ENCODE results near the gene POLQ.
"Not testable (repeated sequence)": the region's sequence is repeated elsewhere in the genome, so short reads cannot be mapped to it uniquely, and the experiment has no call there.

POLQ gene

GRCh38 chr3:121482660-121483059 is 63.1 kb downstream of the POLQ start:
- Mint-ChIP-seq H3K4me3 (no peak overlapping the region), H3K4me1 (ENCODE audit: low read depth) (no peaks in the 10 kb centered on the region)

GRCh38 chr3:121481106-121481880 is 64.5 kb downstream of the POLQ start:
- Mint-ChIP-seq H3K27ac (no peak overlapping the region), H3K36me3 (ENCODE audit: low read depth) (peaks cover 53% of the 10 kb centered on the region), H3K4me3 (no peak overlapping the region), H3K9me3 (no peaks in the 10 kb centered on the region), H3K4me1 (ENCODE audit: low read depth) (no peaks in the 10 kb centered on the region), H3K27me3 (no peaks in the 10 kb centered on the region)

More at GRCh38 chr3:121482660-121483059, 63.1 kb downstream of the POLQ start:
- peaks cover 49% of the 10 kb centered on the region for H3K36me3 Mint-ChIP-seq (ENCODE audit: low read depth)
- no peaks in the 10 kb centered on the region for H3K27me3 Mint-ChIP-seq
- no peaks in the 10 kb centered on the region for H3K9me3 Mint-ChIP-seq
- no peak overlapping the region for H3K27ac Mint-ChIP-seq

- no peak overlapping the region for H3K27ac Mint-ChIP-seq
- peaks cover 4% of the 10 kb centered on the region for H3K4me1 Mint-ChIP-seq (ENCODE audit: low read depth)
- peaks cover 77% of the 10 kb centered on the region for H3K36me3 Mint-ChIP-seq (ENCODE audit: low read depth)
- no peaks in the 10 kb centered on the region for H3K9me3 Mint-ChIP-seq
- no peak overlapping the region for H3K4me3 Mint-ChIP-seq
- no peaks in the 10 kb centered on the region for H3K27me3 Mint-ChIP-seq
Measured at GRCh38 chr3:121477589-121477988, 68.2 kb downstream of the POLQ start.

GRCh38 chr3:121473001-121473400 is 72.8 kb downstream of the POLQ start:
- no peaks in the 10 kb centered on the region for H3K9me3 Mint-ChIP-seq
- H3K36me3 Mint-ChIP-seq (ENCODE audit: low read depth) = peaks cover 78% of the 10 kb centered on the region
- no peak overlapping the region for H3K4me3 Mint-ChIP-seq
- peak overlapping the region; percentile 59 for H3K27ac Mint-ChIP-seq
- H3K27me3 Mint-ChIP-seq = no peaks in the 10 kb centered on the region
- H3K4me1 Mint-ChIP-seq (ENCODE audit: low read depth) = peaks cover 4% of the 10 kb centered on the region

DNA sequence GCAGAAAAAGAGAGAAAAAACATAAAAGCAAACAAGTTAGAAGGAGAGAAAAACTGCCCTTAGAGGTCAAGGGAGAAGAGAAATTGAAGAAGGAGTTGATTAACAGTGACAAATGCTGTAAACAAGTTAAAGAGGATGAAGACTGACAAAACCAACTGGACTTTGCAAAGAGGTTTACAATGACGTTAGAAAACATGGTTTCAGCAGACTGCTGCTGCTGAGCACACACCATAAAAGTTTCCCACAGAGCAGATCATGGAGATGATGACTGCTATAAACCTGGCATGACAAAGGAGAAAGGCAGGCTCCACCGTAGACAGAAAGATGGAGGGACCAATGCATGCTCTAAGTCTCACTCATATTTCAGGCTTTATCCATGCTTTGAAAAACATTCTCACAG is 78.7 kb downstream of the POLQ start:
- H3K9me3 Mint-ChIP-seq = no peaks in the 10 kb centered on the region
- H3K4me1 Mint-ChIP-seq (ENCODE audit: low read depth) = no peaks in the 10 kb centered on the region
- H3K27me3 Mint-ChIP-seq = no peaks in the 10 kb centered on the region
- no peak overlapping the region for H3K4me3 Mint-ChIP-seq
- no peak overlapping the region for H3K27ac Mint-ChIP-seq
- peaks cover 69% of the 10 kb centered on the region for H3K36me3 Mint-ChIP-seq (ENCODE audit: low read depth)

DNA sequence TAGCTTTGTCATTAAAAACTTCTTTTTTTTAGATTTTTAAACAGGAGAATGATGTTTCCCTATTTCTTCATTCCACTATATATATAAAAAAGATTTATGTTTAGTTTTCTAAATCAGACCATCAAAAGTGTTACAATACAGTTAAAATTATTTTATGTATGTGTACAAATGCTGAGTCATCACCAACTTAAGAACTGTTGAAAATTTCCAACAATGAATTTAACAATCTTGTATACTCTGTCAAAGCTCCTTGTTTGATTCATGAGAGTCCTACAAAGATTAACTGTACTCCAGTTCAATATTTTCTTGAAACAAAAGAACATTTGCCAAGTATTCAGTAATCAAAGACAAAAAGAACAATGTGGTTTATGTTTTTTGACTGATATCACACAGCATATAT is 82.0 kb downstream of the POLQ start:
- H3K4me3 Mint-ChIP-seq = no peak overlapping the region
- H3K27ac Mint-ChIP-seq = no peak overlapping the region
- no peaks in the 10 kb centered on the region for H3K27me3 Mint-ChIP-seq
- peaks cover 74% of the 10 kb centered on the region for H3K36me3 Mint-ChIP-seq (ENCODE audit: low read depth)
- no peaks in the 10 kb centered on the region for H3K4me1 Mint-ChIP-seq (ENCODE audit: low read depth)
- H3K9me3 Mint-ChIP-seq = no peaks in the 10 kb centered on the region

DNA sequence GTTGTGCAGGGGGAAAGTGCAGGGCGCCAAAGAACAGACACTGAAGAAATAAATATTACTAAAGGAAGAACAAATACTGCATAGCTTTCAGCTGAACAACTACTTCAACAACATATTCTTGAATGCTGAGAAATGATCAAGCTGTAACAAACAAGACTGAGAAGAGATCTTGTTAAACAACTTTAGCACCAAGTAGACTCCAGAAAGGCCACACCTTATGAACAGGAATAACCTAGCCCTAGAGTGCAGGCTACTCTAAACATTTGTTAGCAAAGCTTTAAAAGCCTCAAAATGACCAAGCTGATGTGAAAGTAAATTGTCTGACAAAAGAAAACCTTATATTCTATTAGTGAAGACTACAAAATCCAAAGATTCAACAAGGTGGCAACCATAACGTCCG is 83.2 kb downstream of the POLQ start:
- H3K36me3 Mint-ChIP-seq (ENCODE audit: low read depth) = peaks cover 68% of the 10 kb centered on the region

GRCh38 chr3:121451752-121452151 is 94.0 kb downstream of the POLQ start:
- H3K4me1 Mint-ChIP-seq (ENCODE audit: low read depth); H3K27me3 Mint-ChIP-seq; H3K27ac Mint-ChIP-seq; H3K4me3 Mint-ChIP-seq; H3K9me3 Mint-ChIP-seq: not testable (repeated sequence)
- H3K36me3 Mint-ChIP-seq (ENCODE audit: low read depth) = peaks cover 73% of the 10 kb centered on the region

More for the DNA sequence above, 83.2 kb downstream of the POLQ start:
- no peaks in the 10 kb centered on the region for H3K9me3 Mint-ChIP-seq
- no peak overlapping the region for H3K27ac Mint-ChIP-seq
- no peaks in the 10 kb centered on the region for H3K27me3 Mint-ChIP-seq
- no peaks in the 10 kb centered on the region for H3K4me1 Mint-ChIP-seq (ENCODE audit: low read depth)
- no peak overlapping the region for H3K4me3 Mint-ChIP-seq

- Mint-ChIP-seq H3K36me3 (ENCODE audit: low read depth) (peaks cover 64% of the 10 kb centered on the region), H3K27me3 (no peaks in the 10 kb centered on the region), H3K27ac (no peak overlapping the region)
Measured at GRCh38 chr3:121443456-121443855, 102.3 kb downstream of the POLQ start.

GRCh38 chr3:121436641-121437040 is 109.1 kb downstream of the POLQ start:
- peaks cover 16% of the 10 kb centered on the region for H3K4me1 Mint-ChIP-seq (ENCODE audit: low read depth)
- H3K4me3 Mint-ChIP-seq = no peak overlapping the region
- no peaks in the 10 kb centered on the region for H3K9me3 Mint-ChIP-seq
- no peaks in the 10 kb centered on the region for H3K27me3 Mint-ChIP-seq
- H3K36me3 Mint-ChIP-seq (ENCODE audit: low read depth) = peaks cover 64% of the 10 kb centered on the region
- H3K27ac Mint-ChIP-seq = no peak overlapping the region

More at GRCh38 chr3:121443456-121443855, 102.3 kb downstream of the POLQ start:
- H3K9me3 Mint-ChIP-seq = no peaks in the 10 kb centered on the region
- no peaks in the 10 kb centered on the region for H3K4me1 Mint-ChIP-seq (ENCODE audit: low read depth)
- no peak overlapping the region for H3K4me3 Mint-ChIP-seq

DNA sequence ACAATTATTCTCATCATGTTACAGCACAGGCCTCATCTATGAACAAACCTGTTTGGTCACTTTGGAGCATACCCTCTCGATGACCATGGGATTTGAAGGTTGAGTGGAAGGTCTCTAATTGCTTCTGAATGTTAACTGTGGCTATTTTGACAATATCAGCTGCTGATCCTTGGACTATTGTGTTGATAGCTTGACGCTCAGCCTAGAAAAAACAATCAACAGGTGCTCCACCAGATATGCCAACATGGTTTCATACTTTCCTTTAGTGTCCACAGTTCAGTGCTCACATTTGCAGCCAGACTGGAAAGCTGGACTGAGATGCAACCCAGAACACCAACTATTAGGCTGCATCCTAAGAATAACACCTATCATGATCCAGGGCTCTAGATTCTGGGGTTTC is 109.7 kb downstream of the POLQ start:
- peaks cover 64% of the 10 kb centered on the region for H3K36me3 Mint-ChIP-seq (ENCODE audit: low read depth)
- H3K27me3 Mint-ChIP-seq = no peaks in the 10 kb centered on the region
- peaks cover 16% of the 10 kb centered on the region for H3K4me1 Mint-ChIP-seq (ENCODE audit: low read depth)
- no peaks in the 10 kb centered on the region for H3K9me3 Mint-ChIP-seq
- H3K27ac Mint-ChIP-seq = no peak overlapping the region
- H3K4me3 Mint-ChIP-seq = no peak overlapping the region

DNA sequence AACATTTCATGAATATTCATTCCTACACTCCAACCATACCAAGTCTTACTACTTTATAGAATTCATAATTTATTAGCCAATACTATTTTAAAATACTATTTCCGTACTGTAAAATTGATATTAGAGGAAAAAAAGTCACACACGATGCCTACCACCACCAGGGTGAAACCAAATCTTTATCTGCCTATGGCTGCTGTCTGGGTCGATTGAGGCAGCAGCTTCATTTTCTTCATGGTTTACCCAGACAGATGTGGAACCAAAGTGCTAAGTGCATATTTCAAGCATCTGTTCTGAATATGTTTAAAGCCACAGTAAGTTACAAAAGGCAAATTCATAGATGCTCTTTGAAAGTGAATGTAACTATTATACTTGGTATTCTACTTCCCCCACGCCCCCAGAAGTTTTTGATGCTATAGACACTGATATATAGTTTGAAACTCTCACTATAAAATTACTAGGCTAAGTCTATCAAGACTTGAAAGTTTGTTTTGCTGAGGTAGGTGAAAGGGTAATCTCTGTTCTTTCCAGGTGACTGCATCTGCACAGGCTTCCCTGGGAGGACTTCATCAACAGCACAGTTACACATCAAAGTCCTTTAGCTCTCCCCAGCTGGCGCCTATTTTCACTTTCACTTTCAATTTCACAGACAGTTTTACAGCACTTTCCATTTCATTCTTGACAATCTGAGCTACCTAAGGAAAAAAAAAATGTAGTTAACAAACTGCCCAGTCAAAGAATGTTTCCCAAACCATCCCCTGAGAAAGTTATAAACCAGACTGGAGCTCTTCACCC is 113.9 kb downstream of the POLQ start:
- H3K27me3 Mint-ChIP-seq = no peaks in the 10 kb centered on the region
- no peaks in the 10 kb centered on the region for H3K9me3 Mint-ChIP-seq
- H3K4me3 Mint-ChIP-seq = peak overlapping the region; percentile 49
- H3K4me1 Mint-ChIP-seq (ENCODE audit: low read depth) = peaks cover 16% of the 10 kb centered on the region
- H3K27ac Mint-ChIP-seq = peak overlapping the region; percentile 12
- peaks cover 77% of the 10 kb centered on the region for H3K36me3 Mint-ChIP-seq (ENCODE audit: low read depth)

GRCh38 chr3:121430664-121431215 is 115.0 kb downstream of the POLQ start:
- peaks cover 16% of the 10 kb centered on the region for H3K4me1 Mint-ChIP-seq (ENCODE audit: low read depth)
- H3K9me3 Mint-ChIP-seq = no peaks in the 10 kb centered on the region
- no peak overlapping the region for H3K27ac Mint-ChIP-seq
- peaks cover 68% of the 10 kb centered on the region for H3K36me3 Mint-ChIP-seq (ENCODE audit: low read depth)
- no peak overlapping the region for H3K4me3 Mint-ChIP-seq
- no peaks in the 10 kb centered on the region for H3K27me3 Mint-ChIP-seq

DNA sequence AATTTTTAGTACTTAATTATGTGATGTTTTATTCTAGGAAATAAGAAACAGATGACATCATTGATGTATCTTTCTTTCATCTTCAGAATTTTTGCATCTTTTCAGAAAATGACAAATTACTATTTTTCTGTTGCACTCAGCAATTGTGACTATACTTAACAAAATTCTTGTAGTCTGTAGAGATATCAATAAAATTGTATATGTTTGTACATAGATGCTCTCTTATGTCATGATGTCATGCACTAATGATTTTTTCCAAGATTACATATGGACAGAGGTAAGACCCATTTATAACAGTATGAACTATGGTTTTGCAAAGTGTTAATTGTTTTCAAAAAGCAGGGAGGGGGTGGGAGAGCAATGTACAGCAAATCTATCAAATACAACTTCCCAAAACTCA is 121.2 kb downstream of the POLQ start:
- Mint-ChIP-seq H3K9me3 (no peaks in the 10 kb centered on the region), H3K4me3 (no peak overlapping the region), H3K27ac (no peak overlapping the region), H3K27me3 (no peaks in the 10 kb centered on the region), H3K4me1 (ENCODE audit: low read depth) (no peaks in the 10 kb centered on the region), H3K36me3 (ENCODE audit: low read depth) (peaks cover 43% of the 10 kb centered on the region)

GRCh38 chr3:121418182-121418581 is 127.6 kb downstream of the POLQ start:
- H3K4me3 Mint-ChIP-seq = no peak overlapping the region
- H3K27me3 Mint-ChIP-seq = peaks cover under 1% of the 10 kb centered on the region
- peaks cover 9% of the 10 kb centered on the region for H3K36me3 Mint-ChIP-seq (ENCODE audit: low read depth)
- H3K9me3 Mint-ChIP-seq = no peaks in the 10 kb centered on the region
- H3K4me1 Mint-ChIP-seq (ENCODE audit: low read depth) = peaks cover 10% of the 10 kb centered on the region
- no peak overlapping the region for H3K27ac Mint-ChIP-seq

Data from stimulated activated naive CD8-positive, alpha-beta T cell treated with anti-CD3 and anti-CD28 coated beads, Interleukin-15, Interleukin-2, amounts not matched to agents 100 ng/mL and 50 ng/mL, for 24 hours (primary cell).